ENCODE results near the gene XXYLT1.

The XXYLT1 gene

GRCh38 chr3:195036574-195036973 is 234.4 kb downstream of the XXYLT1 start:
- DNase-seq = no peak

- DNase-seq = no peak
These were observed 234.8 kb downstream of the XXYLT1 start for GRCh38 chr3:195036203-195036505.

GRCh38 chr3:195035345-195036202 is 235.4 kb downstream of the XXYLT1 start:
- no peak for DNase-seq

- no peak for DNase-seq
These were observed 236.4 kb downstream of the XXYLT1 start for GRCh38 chr3:195034541-195034940.

- no peak for DNase-seq
These were observed 236.9 kb downstream of the XXYLT1 start for GRCh38 chr3:195034101-195034500.

- no peak for DNase-seq
These were observed 237.3 kb downstream of the XXYLT1 start for GRCh38 chr3:195033531-195034091.

- DNase-seq = no peak
These were observed 238.0 kb downstream of the XXYLT1 start for GRCh38 chr3:195032955-195033354.

- DNase-seq = no peak
These were observed 238.7 kb downstream of the XXYLT1 start for GRCh38 chr3:195032106-195032759.

GRCh38 chr3:195031574-195032003 is 239.4 kb downstream of the XXYLT1 start:
- DNase-seq = no peak

- no peak for DNase-seq
These were observed 240.1 kb downstream of the XXYLT1 start for GRCh38 chr3:195030791-195031321.

GRCh38 chr3:195028877-195029606 is 241.9 kb downstream of the XXYLT1 start:
- DNase-seq = no peak

GRCh38 chr3:195025884-195026200 is 245.1 kb downstream of the XXYLT1 start:
- no peak for DNase-seq

- no peak for DNase-seq
These were observed 245.7 kb downstream of the XXYLT1 start for GRCh38 chr3:195025056-195025883.

GRCh38 chr3:195023989-195024388 is 247.0 kb downstream of the XXYLT1 start:
- no peak for DNase-seq

- no peak for DNase-seq
These were observed 247.4 kb downstream of the XXYLT1 start for GRCh38 chr3:195023576-195023975.

GRCh38 chr3:195021692-195022091 is 249.3 kb downstream of the XXYLT1 start:
- no peak for DNase-seq

- no peak for DNase-seq
These were observed 250.0 kb downstream of the XXYLT1 start for GRCh38 chr3:195020921-195021320.

GRCh38 chr3:195020185-195020584 is 250.8 kb downstream of the XXYLT1 start:
- DNase-seq = no peak

- no peak for DNase-seq
These were observed 251.6 kb downstream of the XXYLT1 start for GRCh38 chr3:195019335-195019734.

All from NCI-H2171 treated with DMSO at 0.1 percent for 48 hours (cell line).